Measurements from ENCODE around the gene SLC35D3. TPM values are rescaled to one million over a fixed set of nuclear protein-coding genes. Genes with fewer than 3 reads are reported as not detected.
"Not testable (repeated sequence)": the region's sequence is repeated elsewhere in the genome, so short reads cannot be mapped to it uniquely, and the experiment has no call there.

Gene SLC35D3, protein sequence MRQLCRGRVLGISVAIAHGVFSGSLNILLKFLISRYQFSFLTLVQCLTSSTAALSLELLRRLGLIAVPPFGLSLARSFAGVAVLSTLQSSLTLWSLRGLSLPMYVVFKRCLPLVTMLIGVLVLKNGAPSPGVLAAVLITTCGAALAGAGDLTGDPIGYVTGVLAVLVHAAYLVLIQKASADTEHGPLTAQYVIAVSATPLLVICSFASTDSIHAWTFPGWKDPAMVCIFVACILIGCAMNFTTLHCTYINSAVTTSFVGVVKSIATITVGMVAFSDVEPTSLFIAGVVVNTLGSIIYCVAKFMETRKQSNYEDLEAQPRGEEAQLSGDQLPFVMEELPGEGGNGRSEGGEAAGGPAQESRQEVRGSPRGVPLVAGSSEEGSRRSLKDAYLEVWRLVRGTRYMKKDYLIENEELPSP
- under 1 TPM; 0.06 to 0.14 (median 0.10) TPM for polyA plus RNA-seq (ENCODE audit: insufficient read length in 4 of 4)

DNA sequence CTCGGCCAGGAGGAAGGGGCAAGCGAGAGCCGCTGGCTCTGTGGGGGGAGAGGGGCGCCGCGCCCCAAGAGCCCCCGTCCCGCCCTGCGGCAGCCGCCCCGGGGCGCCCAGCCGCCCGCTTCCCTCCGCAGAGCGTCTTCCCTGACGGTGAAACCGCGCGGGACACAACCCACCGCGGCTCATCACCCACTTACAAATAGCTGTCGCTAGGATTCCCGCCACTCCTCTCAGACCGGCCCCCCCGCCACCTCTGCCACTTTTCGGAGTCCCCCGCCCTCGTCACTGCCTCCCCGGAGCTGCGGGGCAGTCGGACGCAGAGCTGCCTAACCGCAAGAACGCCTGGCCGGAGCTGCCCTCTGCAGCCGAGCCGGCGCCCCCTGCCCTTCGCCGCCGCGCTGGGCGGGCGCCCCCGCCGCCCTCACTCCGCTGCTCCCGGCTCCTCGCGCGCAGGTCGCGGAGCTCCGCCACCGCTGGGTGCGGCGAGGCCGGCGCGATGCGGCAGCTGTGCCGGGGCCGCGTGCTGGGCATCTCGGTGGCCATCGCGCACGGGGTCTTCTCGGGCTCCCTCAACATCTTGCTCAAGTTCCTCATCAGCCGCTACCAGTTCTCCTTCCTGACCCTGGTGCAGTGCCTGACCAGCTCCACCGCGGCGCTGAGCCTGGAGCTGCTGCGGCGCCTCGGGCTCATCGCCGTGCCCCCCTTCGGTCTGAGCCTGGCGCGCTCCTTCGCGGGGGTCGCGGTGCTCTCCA is at the start of gene SLC35D3:
TSS of gene SLC35D3 (plus strand) at position 366 of the 749 bp plus-strand sequence. CDS start at position 494, 128 bp downstream.
- peak in 1 of 4 donors; percentile 12 for DNase-seq (ENCODE audit: low read depth in 4 of 4, low spot score in 2 of 4)

DNA sequence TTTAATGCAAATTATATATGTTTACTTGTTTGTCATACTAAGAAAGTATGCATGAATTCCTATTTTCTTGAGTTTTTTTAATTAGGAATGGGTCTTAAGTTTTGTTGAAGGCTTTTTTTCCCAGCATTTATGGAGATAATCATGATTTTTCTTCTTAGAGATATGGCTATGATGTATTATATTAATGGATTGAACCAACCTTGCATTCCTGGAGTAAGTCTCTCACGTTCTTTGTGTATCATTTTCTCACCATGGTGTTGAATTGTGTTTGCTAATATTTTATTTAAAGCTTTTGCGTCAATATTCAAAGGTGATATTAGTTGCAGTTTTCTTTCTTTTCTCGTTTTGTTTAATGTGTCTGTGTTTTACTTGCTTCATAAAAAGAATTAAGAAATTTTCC is 48.4 kb upstream of the SLC35D3 start:
- DNase-seq (ENCODE audit: low read depth in 4 of 4, low spot score in 2 of 4), result no peak

DNA sequence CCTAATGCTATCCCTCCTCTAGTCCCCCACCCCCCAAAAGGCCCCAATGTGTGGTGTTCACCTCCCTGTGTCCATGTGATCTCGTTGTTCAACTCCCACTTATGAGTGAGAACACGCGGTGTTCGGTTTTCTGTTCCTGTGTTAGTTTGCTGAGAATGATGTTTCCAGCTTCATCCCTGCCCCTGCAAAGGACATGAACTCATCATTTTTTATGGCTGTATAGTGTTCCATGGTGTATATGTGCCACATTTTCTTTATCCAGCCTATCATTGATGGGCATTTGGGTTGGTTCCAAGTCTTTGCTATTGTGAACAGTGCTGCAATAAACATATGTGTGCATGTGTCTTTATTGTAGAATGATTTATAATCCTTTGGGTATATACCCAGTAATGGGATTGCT is 45.6 kb upstream of the SLC35D3 start:
- DNase-seq (ENCODE audit: low read depth in 4 of 4, low spot score in 2 of 4), result not testable (repeated sequence)

DNA sequence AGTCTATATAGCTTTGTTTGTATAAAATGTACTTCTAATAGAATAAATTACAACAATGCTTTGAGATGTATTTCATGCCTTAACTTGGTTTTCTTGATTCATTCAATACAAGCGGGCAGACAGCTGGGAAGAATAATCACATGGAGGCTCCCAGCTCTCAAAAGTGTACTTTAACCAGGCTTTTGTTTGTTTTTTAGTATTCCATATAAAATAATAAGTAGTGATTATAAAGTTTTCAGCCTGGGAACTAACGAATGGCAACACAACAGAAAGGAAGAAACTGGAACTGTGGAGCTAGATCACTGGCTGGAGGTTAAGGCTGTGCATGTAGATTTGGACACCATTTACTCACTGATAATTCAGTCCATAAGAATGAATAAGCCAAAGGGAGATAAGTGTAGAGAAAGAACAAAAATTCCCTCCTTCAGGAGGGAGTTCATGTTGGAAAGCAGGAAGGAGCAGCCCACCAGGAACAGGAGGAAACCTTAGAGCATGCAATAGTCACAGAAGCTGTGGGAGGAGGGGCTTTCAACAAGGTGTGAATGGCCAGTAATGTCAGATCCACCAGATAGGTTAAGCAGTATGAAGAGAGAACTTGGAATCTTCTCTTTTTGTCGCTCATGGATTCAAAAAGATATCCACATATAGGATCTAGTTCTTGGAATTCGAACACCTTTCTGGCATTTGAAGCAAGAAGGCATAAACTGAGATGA is 41.2 kb upstream of the SLC35D3 start:
- DNase-seq (ENCODE audit: low read depth in 4 of 4, low spot score in 2 of 4), result no peak

DNA sequence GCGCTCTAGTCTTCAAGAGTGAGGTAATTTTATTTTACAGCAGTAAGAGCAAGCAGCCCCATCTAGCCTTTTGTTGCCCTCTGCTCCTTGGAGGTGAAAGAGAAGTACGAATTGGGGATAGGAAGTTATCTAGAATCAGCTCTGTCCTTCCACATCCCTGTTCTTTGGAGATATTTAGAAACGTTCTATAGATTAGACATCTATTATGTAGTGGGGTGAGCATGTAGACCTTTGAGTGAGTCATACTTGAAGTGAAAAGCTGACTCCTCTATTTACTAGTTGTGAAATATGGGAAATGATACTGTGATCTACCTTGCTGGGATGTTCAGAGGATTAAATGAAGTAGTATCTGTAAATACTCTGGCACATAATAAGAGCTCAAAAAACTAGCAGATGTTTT is 36.0 kb upstream of the SLC35D3 start:
- DNase-seq (ENCODE audit: low read depth in 4 of 4, low spot score in 2 of 4), result no peak

DNA sequence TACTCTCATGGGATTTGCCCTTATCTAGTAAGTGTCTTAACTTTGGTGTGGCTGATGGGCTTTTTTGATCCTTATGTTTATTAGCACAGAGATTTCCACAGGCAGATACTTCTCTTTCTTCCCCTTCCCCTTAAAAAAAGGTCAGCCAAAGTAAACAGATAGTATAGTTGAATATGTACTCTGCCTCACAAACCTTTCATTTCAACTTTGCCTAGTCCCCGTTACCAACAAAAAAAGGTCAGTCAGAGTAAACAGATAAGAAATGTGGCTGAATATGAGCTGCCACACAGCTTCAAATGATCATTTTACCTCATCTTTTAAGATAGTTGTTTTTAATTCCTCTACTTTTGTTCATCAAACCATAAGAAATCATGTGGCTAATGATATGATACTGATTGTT is 34.1 kb upstream of the SLC35D3 start:
- DNase-seq (ENCODE audit: low read depth in 4 of 4, low spot score in 2 of 4), result no peak

DNA sequence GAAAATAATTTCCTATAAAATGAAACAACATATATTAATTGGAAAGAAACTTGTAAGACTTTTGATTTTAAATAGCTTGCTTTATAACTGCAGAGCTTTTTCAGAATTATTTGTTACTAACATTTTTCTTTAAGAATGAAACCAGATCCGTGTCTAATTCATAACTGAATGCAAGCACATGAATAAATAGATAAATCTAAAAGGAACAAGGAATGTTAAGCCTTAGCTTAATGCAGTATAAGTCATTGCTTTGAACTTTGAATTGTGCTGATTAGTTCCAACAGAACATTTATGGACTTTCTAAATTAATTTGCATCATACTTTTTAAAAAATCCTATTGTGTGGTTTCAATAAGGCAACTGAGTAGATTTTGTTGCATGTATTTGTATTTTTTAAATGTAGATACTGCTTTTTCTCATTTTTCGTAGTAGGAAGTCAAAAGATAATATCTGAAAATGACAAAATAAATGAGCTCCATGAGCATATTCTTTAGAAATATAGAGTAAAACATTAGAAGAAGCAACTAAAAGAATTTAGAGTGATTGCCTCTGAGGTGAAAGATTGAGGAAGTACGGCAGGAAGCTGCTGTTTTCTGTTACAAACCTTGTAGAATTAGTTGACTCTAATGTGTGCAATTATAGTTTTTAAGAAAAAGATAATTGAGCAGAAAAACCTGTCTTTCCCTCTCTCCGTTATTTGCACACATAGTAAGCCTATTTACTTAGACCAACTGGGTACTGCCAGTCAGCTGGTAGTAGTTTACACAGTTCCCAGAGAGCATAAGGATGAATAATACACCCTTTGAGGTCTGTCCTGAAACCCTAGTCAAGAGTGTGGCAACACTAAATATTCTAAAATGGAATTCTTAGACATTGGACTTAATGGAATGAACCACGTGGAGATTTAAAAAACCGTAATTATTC is 32.6 kb upstream of the SLC35D3 start:
- DNase-seq (ENCODE audit: low read depth in 4 of 4, low spot score in 2 of 4), result no peak

DNA sequence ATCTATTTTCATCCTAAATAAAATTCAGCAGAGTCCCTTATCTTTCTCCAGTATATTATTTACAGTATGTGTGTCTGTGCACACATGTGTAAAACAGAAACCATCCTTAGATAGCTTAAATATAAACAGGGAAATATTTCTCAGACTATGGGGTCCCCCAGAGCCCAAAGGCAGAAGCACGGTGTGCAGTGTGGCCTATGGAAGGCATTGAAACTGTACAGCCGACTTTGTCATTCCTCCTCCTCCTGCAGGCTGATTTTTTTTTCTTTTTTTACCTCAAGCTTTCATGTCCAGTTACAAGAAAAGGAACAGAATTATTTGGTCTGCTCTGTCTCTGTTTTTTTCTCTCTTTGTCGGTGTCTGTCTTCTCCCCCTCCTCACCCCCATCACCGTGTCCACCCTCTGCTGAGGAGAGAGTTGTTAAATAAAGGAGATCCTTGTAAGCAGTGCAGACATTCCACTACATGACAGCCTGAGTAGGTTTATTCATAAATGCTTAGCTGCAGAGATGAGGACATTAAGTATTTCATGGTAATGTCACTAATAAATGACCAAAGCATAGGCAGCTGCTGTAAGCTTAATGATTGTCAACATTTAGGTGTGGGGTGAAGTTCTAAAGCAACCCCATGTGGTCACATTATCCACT is 31.8 kb upstream of the SLC35D3 start:
- DNase-seq (ENCODE audit: low read depth in 4 of 4, low spot score in 2 of 4), result no peak

DNA sequence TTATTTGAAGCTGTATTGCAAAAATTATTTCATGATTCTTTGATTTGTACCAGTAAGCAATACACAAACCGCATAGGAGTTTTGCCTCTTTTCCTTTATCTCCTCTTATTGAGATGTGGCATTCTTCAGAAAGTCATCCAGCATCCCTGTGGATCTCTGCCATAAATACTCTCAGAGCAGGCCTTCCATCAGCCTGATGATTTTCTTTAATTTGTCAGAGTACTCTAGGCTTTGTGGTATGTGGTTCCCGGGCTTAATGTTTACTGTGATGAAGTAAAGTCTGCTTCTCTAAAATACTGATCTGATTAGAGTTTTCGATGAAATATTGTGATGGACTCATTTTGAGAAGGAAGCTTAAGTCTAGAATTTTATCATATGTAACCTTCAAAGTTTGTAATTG is 31.1 kb upstream of the SLC35D3 start:
- DNase-seq (ENCODE audit: low read depth in 4 of 4, low spot score in 2 of 4), result no peak

DNA sequence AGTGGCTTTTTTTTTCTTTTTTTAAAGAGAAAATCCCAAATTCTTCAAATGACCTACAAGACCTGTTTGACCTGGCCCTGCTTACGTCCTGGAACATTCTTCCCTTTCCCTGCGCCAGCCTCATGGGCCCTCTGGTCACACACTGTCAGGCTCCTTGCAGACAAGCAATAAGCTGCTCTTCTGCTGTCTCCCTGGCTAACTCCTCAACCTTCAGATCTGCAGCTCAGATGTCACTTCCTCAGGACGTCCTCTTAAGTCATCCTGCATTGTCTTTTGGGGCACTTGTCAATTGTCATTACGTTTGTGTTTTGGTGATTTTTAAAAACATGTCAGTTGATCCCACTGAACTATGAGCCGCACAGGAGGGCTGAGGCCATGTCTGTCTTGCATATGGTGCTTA is 28.9 kb upstream of the SLC35D3 start:
- no peak for DNase-seq (ENCODE audit: low read depth in 4 of 4, low spot score in 2 of 4)

DNA sequence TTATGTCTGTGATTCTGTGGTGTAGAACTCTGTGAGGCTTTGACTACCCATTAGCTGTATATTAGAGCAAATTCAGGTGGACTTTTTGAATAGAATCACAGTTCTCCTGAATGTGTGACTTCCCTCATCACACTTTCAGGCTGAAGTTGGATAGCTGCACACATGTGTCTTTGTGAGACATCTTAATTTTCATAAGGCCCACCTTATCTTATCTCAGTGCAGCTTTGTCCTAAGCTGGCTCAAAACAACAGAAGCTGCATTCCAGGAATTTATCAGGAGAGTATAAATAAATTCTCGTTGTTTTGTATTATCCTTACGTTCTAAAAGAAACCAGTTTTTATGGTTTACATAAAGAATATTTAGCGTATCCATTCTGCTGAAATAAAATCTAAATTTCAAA is 26.2 kb upstream of the SLC35D3 start:
- no peak for DNase-seq (ENCODE audit: low read depth in 4 of 4, low spot score in 2 of 4)

DNA sequence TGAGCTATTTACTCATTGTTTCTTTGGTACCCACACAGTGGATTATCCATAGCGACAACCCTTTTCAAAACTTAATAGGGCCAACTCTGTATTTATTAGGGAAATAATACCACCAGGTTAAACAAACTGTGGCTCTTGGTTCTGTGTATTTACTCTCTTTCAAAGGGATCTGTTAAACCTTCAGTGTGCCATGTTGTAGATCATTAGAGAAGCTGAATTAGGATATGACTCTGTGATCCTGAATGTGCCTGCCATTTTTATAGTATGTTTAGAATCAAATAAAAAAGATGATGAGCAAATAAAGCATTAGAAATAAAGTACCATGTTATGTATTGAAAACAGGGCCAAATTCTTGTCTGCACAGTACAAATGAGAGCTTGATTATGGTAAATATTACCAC is 25.0 kb upstream of the SLC35D3 start:
- no peak for DNase-seq (ENCODE audit: low read depth in 4 of 4, low spot score in 2 of 4)

DNA sequence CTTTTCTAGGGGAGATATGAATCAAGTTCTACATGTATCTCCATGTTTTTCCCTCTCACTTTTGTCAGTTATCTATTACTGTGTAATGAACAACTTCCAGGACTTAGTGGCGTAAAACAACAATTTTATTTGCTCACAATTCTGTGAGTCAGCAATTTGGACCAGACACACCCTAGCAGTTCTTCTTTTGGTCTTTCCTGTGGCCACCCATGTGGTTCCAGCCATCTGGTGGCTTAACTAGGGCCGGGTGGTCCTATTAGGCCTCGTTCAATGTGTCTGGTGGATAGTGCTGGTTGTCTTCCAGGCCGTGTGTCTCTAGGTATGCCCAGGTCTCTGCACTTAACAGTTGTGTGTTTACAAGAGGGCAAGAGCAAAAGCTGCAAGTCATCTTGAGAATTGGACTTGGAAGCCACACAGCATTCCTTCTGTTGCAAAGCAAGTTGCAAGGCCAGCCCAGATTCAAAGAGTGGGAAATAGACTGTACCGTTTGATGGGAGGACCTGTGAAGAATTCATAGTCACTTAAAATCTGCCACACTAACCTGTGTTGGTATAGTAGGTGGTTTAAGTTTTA is 20.8 kb upstream of the SLC35D3 start:
- no peak for DNase-seq (ENCODE audit: low read depth in 4 of 4, low spot score in 2 of 4)

DNA sequence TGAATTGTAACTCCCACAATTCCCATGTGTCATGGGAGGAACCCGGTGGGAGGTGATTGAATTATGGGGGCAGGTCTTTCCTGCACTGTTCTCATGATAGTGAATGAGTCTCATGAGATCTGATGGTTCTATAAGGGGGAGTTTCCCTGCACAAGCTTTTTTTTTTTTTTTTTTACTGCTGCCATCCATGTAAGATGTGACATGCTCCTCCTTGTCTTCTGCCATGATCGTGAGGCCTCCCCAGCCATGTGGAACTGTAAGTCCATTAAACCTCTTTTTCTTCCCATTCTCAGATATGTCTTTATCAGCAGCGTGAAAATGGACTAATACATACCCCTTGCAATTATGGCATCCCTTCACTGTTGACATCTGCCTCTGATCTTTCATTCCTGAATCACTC is 17.6 kb upstream of the SLC35D3 start:
- not testable (repeated sequence) for DNase-seq (ENCODE audit: low read depth in 4 of 4, low spot score in 2 of 4)

DNA sequence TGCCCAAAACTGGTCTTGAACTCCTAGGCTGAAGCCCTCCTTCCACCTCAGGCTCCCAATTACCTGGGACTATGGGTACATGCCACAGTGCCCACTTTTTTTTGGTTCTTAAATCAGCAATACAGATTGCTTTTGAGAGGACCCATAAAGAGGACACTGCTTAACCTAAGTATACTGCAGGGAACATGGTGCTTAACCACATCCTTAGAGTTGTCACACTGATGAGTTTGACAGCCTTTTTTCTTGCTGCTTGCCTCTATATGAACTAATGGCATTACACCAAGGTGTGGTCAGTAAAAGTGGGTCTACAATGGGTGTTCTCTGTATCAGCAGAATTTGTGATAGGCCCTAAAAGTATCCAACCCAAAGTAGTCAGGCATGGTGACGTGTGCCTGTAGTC is 7.2 kb upstream of the SLC35D3 start:
- DNase-seq (ENCODE audit: low read depth in 4 of 4, low spot score in 2 of 4), result no peak

DNA sequence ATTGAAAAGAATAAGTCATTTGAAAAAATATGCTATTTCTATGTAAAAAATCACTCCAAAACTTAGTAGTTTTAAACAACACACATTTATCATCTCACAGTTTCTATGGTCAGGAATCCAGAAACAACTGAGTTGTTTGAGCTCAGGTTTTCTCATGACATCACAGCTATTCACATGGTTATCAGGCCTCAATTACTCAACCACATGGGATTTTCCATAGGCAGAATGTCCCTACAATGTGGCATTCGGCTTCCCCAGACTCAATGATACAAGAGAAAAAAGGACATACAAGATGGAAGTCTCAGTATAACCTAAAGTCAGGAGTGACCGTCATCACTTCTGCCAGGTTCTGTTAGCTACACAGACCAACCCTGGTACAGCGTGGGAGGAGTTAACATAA is 3.4 kb upstream of the SLC35D3 start:
- no peak for DNase-seq (ENCODE audit: low read depth in 4 of 4, low spot score in 2 of 4)

DNA sequence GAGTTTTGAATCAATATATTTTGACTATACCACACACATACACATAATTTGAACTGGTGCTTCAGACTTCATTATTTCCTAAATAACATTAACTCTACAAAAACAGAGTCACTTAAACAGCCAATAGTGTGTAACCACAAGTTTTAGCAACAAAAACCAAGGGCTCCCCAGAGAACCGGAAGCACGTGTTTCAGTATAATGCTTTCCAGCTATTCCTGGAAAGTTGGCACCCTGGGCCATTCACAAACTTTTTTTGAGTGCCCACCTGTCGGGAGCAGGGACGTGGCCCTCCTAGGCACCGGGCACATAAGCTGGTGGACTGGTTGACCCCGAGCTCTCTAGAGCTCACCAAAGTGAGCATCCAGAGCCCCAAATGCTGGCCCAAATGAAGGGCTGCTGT is 1.9 kb upstream of the SLC35D3 start:
- peak in 1 of 4 donors; percentile 3 for DNase-seq (ENCODE audit: low read depth in 4 of 4, low spot score in 2 of 4)

DNA sequence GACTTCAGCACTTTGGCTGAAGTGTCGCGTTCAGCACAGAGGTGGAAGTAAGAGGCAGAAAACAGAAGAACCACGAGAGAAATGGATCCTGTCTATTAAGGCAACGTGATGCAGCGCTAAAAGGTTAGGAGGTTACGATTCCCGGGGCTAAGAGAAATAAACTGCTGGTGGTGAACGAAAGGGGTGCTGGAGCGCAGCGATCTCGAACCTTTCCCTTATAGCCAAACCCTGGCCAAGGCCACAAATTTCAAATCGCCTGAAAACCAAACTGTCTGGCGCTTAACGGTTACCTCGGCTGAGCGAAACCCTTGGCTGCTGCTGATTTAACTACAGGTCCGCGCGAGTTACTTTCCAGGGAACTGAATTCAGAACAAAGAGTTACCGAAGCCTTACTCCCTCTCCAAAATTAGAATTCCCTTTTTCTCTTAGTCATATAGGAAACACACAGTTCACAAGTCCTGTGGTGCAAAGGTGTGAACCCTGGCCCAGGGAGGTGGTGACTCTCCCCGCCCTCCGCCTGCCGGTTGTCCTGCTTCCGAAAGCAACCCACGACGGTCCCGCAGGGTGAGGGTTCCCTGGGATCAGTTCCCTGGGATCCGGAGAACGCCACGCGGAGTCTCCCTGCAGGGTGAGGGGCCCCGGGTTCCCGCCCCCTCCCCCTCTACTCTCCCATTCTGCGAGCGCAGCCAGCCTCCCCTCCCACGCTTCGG is 1.3 kb upstream of the SLC35D3 start:
- DNase-seq (ENCODE audit: low read depth in 4 of 4, low spot score in 2 of 4), result peak in 2 of 4 donors; percentile 15 to 36

Data from left renal cortex interstitium (tissue), 4 donors.